ENCODE measurements around the gene VPS37C.

VPS37C gene

DNA sequence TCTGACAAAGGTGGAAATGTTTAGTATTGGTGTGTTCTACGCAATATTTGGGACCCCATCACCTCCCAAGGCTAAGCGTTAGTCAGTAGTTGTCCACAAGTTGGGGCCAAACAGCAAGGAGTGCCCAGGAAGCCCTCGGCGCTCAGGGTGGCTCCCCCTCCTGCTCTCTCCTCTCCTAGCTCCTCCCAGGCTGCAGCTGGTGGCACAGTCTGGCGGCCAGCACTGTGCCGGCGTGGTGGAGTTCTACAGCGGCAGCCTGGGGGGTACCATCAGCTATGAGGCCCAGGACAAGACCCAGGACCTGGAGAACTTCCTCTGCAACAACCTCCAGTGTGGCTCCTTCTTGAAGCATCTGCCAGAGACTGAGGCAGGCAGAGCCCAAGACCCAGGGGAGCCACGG lies 42.2 kb downstream of the VPS37C start:
- no peak for DNase-seq (ENCODE audit: low read depth in 4 of 4, low spot score in 1 of 4)

DNA sequence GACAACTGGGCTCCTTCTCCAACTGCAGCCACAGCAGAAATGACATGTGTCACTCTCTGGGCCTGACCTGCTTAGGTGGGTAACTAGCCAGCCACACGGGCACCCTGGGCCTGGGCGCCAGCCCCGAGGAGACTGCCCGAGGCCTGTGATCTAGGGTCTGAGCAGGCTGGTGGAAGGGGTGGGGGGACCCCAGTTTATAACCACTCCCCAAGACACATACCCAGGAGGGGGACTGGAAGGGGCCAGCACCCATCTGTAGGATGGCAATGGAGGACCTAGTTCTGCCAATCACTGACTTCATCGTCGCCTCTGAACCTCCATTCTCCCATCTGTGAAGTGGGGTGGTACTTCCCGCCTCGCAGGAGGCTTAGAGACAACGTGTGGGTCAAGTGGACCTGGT lies 42.8 kb downstream of the VPS37C start:
- DNase-seq (ENCODE audit: low read depth in 4 of 4, low spot score in 1 of 4), result no peak

DNA sequence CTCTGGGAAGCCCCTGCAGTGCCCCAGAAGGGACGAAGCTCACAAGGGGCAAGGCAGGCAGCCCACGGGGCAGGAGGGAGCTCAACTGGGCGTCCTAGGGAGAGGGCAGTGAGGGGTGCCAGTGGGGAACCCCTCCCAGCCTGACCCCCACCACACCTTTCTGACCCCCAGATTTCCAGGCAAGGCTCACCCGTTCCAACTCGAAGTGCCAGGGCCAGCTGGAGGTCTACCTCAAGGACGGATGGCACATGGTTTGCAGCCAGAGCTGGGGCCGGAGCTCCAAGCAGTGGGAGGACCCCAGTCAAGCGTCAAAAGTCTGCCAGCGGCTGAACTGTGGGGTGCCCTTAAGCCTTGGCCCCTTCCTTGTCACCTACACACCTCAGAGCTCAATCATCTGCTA lies 43.2 kb downstream of the VPS37C start:
- DNase-seq (ENCODE audit: low read depth in 4 of 4, low spot score in 1 of 4), result no peak

DNA sequence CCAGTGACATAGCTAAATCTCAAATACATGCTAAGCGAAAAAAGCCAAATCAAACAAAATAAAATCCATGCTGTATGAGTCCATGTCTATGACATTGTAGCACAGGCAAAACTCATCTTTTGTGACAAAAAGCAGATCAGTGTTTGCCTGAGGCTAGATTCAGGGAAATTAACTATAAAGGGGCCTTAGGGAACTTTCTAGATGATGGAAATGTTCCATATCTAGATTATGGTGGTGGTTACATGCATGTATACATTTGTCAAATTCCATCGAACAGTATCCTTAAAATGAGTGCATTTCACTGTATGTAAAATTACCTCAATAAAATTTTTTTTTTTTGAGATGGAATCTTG lies 44.1 kb downstream of the VPS37C start:
- no peak for DNase-seq (ENCODE audit: low read depth in 4 of 4, low spot score in 1 of 4)

DNA sequence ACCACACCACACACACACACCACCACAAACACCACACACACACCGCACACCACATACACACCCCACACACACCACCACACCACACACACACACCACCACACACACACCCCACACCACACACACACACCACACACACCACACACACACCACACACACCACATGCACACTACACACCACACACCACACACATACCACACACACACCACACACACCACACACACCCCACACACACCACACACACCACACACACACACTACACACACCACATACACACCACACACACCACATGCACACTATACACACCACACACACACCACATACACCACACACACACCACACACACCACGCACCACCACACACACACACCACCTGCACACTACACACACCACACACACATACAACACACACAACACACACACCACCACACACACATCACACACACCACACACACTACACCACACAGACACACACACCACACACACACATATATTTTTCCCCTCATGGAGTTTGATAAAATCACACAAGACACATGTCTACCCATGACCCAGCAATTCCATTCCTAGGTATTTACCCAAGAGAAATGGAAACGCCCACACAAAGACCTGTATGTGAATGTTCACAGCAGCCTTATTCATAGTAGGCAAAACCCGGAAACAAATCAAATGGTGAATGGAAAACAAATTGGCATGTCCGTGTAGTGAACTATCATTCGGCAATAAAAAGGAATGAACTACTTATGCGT lies 44.6 kb downstream of the VPS37C start:
- no peak for DNase-seq (ENCODE audit: low read depth in 4 of 4, low spot score in 1 of 4)

DNA sequence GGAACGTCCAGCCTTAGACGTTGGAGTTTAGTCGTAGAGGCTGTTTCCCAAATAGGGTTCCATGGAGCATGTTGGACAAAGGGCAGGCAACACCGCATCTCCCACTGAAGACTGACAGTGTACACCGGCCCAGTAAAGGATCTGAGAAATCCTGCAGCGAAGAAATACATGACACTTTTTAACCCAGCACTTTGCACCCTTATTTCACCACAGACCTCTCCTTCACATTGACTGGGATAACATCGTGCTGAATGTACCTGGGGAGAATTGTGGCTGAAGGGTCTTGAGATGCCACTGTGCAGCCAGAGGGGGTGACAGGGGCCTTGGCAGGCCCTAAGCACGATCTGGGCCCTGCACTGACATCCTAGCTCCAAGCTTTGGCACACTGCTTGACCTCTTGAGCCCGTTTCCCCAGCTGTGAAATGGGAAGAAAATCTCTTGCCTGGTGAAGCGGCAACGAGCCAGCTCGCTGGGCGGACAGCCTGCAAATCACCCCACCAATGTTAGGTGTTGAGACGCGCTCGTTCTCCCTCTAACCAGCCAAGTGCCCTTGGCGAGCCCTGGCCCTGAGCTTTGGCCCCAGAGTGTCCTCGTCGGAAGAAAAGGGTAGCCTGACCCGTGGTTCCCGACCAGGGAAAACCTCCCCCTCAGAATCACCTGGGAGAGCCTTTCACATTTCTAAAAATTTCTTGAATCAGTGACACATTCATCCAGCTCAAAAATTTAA lies 45.6 kb downstream of the VPS37C start:
- DNase-seq (ENCODE audit: low read depth in 4 of 4, low spot score in 1 of 4), result no peak

DNA sequence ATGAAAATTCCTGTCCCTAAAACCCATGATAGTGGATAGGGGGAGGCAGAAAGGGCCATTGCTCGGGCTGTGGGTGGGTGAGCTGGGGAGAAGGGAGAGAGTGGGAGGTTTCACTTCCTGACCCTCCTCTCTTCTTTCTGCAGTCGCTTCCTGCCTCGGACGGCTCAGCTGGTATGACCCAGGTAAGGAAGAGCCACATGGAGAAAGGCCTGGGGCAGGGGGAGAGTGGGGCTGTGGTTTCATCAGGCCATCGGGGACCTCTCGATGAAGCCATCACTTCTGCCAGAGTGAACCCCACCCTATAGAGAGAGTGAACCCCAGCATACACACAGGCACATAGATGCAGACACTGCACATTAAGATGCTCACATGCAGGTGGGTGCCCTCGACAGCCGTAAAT lies 46.3 kb downstream of the VPS37C start:
- DNase-seq (ENCODE audit: low read depth in 4 of 4, low spot score in 1 of 4), result no peak

DNA sequence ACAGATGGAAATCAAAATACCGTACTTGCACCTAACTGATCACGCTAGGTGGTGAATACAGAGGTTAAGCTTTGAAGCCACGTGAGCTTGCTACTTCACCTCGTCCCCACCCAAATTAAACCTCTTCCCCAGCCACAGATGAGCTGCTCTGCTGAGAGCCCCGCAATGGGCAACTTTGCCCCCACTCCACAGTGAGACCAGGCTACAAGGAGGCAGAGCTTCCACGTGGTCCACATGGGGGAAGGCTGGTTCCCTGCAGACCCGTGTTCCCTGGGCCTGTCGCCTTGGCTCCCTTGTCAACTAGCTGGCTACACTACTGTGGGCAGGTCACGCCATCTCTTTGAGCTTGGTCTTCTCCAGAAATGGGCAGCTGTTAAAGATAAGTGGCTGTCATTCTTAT lies 48.0 kb downstream of the VPS37C start:
- no peak for DNase-seq (ENCODE audit: low read depth in 4 of 4, low spot score in 1 of 4)

DNA sequence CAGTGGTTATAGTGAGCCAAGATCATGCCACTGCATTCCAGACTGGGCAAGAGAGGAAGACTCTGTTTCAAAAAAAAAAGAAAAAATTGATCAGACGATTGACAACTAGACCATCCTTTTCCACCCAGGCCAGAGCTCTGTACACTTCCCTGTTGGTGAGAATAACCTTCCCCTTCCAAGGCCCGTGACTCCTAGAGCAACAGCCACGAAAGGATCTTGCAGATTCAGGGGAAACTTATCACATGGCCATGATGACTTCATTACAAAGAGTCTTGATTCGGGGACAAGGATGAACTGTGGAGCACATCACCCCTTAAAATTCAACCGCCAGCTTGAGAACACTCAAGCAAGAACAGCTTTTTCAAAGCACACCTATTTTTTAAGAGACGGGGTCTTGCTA lies 48.7 kb downstream of the VPS37C start:
- no peak for DNase-seq (ENCODE audit: low read depth in 4 of 4, low spot score in 1 of 4)

DNA sequence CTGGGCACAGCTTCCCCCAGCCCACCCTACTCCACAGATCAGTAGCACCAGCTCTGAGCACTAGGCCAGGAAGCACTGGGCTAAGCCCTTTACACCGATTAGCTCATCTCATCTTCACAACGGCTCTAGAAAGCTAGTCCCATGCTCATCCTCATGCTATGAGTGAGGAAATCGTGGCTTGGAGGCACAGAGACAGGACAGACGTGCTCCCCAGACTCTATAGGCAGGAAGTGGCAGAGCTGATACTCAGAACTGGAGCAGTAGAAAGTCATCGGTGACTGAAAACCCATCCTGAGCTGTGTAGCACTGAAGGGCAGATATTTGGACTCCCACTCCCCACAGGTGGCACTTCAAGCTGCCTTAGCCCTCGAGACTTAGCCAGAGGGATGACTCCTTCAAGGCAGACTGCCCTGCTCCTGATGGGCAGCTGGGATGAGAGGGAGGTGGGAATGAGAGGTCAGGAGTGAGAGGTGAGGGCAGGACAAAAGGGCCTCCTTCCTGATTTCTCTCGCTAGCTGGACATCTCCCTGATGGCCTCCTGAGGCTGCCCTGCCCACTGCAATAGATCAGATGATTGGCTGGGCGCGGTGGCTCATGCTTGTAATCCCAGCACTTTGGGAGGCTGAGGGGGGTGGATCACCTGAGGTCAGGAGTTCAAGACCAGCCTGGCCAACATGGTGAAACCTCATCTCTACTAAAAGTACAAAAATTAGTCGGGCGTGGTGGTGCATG lies 49.3 kb downstream of the VPS37C start:
- peak in 1 of 4 experiments; percentile 60 for DNase-seq (ENCODE audit: low read depth in 4 of 4, low spot score in 1 of 4)

DNA sequence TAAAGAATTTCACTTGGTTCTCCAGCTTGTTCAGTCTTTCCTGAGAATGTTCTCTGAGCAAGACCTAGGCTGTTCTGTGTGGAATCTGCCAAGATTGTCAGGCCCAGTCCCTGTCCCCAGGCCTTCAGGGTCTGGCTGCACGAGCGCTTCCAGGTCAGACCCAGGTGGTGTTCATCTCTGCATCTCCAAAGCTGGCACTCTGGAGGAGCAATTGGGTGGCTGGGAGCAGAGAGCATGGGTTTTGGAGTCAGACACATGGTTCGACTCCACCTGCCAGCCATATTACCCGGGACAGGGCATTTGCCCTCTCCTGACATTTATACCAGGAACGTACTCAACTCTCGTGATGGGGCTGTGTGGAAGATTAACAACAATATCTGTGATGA lies 50.2 kb downstream of the VPS37C start:
- no peak for DNase-seq (ENCODE audit: low read depth in 4 of 4, low spot score in 1 of 4)

DNA sequence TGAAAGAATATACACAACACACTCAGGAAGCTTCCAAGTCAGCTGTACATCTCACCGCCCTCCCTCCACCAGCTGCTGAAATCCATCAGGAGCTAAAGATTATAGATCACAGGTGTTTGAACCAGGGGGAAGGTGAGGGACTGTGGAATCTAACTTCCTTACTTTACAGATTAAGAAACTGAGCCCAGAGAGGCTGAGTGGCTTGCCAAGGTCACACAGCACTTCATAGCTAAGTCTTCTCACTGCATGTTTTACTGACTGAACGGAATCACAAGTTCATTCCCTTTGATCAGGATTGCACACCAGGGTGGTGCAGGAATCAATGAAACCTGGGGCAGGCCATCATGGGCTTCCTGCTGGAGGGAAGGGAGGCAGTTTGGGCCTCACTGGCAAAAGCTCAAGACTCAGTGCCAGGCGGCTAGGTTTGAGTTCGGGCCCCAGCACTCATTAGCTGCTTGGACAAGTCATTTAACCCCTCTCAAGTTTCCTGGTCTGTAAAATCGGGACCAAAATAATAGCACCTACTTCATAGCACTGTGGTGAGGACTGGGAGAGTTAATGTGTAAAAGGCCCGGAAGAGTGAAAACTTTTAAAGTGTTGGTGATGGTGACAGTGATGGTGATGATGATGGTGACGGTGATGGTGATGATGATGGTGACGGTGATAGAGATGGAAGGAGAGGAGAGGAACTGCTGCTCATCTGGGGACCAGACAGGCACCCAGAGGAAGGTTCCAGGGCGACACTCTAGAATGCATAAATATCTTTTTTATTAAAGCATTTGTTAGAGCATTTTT lies 50.8 kb downstream of the VPS37C start:
- no peak for DNase-seq (ENCODE audit: low read depth in 4 of 4, low spot score in 1 of 4)

DNA sequence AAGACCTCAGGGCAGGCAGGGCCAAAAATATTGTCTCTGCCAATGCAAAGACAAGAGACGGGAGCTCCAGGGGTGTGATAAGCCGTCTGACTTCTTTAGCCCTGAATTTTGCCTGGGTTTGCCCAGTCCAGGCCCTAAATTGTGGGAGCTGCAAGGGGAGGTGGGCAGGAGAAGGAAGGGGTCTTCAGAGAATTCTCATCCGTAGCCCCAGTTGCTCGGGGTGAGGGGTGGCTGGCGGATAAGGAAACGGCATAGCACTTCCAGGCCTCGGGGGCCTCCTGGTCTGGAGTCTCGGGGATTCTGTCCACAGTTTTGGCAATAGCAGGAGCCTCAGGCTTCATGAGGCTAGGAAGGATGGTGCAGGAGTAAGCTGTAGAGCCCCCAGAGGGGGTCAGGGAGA lies 51.6 kb downstream of the VPS37C start:
- no peak for DNase-seq (ENCODE audit: low read depth in 4 of 4, low spot score in 1 of 4)

DNA sequence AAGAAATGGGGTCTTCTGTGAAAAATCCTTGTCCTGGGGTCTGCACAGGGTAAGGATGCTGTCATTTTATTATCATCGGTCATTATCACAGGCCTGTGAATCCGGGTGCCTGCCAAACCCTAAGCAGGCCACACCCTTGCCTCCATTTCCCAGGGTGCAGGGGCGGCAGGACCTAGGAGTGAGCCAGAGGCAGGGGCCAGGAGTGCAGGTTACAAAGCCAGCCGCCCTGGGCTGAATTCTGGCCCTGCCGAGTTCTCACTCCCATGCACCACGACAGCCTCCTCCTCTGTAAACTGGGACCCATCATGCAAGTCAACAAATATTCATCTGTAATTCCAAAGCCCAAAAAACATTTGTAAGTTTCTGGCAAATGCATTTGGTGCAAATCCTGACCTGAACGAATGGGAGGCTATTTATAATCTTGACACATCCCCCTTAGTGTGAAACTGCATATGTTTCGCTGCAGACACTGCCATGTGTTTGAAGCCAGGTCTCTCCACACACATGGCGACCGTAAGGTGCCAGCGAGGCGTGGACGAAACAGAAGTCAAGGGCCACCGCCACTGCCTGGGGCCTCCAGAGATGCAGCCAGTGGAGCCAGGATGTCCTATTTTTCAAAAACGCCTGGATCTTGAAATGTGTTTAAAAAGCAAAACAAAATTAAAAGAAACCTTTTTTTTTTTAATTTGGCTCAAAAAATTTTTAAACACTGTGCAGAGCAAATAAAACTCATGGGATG lies 52.2 kb downstream of the VPS37C start:
- DNase-seq (ENCODE audit: low read depth in 4 of 4, low spot score in 1 of 4), result no peak

DNA sequence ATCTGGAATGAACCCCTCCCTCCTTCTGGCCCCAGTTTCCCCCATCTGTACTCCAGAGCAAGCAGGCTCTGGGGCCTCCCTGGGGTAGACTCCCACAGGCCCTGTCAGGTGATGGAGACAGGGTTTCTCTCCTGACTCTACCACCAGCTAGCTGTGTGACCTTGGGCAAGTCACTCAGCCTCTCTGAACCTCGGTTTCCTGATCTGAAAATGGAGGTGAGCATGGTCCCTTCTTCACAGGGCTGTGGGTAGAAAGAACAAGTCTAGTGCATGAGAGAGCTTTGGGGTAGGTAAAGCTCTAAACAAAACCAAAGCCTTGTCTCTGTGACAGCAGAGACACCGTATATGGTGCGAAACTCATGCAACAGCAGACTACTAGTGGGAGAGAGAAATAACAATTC lies 53.3 kb downstream of the VPS37C start:
- DNase-seq (ENCODE audit: low read depth in 4 of 4, low spot score in 1 of 4), result no peak

DNA sequence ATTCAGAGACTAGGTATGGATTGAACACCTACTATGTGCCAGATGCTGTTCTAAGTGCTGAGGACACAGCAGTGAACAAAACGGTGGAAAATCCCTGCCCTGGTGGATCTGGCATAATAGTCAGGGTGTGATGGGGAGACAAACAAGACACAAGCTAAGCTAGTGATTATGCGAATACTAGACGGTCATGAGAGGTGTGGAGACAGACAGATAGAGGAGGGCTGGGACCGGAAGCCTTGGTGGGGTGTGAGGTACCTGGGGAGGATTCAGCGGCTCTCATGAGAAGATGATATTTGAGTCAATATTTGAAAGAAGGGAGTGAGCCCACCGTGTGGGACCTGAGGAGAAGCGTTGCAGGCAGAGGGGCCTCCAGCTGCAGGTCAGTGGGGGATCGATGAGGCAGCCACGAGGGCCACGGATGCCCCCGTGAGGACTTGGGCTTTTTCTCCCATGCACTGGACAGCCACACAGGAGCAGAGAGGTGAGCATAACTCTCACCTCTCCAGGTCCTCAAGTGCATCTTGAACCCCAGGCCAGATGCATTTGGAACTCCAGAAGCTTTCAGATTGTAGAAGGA lies 54.2 kb downstream of the VPS37C start:
- no peak for DNase-seq (ENCODE audit: low read depth in 4 of 4, low spot score in 1 of 4)

DNA sequence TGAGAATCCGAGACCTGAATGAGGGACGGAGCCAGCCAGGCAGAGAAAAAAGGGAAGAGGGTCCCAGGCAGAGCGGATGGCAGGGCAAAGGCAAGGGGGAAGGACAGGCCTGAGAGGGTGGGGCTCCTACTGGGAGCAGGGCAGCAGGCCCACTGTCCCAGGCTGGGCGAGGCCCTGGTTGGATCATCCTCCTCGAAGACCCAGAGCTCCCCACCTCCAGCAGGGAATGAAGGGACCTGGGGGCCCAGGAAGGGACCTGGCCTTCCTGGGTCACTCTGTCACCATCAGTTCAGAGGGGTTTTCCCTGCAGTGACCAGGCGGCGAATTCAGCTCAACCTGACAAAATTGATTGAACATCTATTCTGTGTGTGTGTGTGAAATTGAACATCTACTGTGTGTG lies 54.9 kb downstream of the VPS37C start:
- DNase-seq (ENCODE audit: low read depth in 4 of 4, low spot score in 1 of 4), result no peak

DNA sequence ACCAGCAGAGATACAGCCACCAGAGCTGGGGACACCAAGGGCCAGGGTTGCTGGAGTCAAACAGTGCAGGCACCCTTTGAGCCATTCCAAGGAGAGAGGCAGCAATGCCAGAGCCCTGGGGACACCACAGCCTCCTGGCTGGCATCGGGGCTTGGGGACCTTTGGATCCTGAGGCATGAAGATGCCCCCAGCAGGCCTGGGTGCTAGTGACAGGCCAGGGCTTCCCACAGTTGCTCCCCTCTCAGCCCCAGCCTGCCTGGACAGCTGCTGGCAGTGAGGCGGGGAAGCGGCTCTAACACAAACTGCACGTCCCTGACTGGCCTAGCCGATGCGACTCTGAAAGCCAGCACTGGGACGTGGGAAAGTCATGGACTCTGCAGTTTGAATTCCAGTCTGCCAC lies 56.3 kb downstream of the VPS37C start:
- DNase-seq (ENCODE audit: low read depth in 4 of 4, low spot score in 1 of 4), result no peak

DNA sequence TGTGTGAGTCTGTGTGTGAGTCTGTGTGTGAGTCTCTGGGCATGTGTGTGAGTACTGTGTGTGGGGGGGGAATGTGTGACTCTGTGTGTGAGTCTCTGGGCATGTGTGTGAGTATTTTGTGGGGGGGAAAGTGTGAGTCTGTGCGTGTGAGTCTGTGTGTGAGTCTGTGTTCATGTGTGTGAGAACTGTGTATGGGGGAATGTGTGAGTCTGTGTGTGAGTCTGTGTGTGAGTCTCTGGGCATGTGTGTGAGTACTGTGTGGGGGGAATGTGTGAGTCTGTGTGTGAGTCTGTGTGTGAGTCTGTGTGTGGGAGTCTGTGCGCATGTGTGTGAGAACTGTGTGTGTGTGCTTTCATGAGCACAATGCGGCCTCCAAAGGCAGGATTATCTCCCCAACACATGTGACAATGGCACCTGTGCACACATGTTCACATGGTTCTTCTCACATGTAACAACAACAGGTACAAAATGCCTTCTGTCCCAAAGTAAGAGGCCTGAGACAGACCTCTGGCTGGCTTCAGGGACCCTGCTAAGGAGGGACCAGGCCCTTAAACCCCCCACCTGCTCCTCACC lies 57.3 kb downstream of the VPS37C start:
- no peak for DNase-seq (ENCODE audit: low read depth in 4 of 4, low spot score in 1 of 4)

All from stimulated activated CD4-positive, alpha-beta T cell treated with anti-CD3 and anti-CD28 coated beads, Interleukin-1b, Interleukin-23, amount 100 ng/mL, for 24 hours (primary cell).